Measurements from ENCODE around the gene SPG7. TPM values are rescaled to one million over a fixed set of nuclear protein-coding genes. Genes with fewer than 3 reads are reported as not detected.

SPG7 gene
- total and polyA plus RNA-seq, 4 donors: 34.5 to 102 (median 49.5) TPM

GRCh38 chr16:89576153-89577054, 68.2 kb downstream of the SPG7 start:
- no peak overlapping the region for H3K9ac ChIP-seq (ENCODE audit: low read depth in 1 of 2, low read length in 2 of 2)
- H3K27ac ChIP-seq (ENCODE audit: low read depth in 1 of 2, low read length in 2 of 2): no peak overlapping the region
- H3K9me3 ChIP-seq (ENCODE audit: control insufficient read depth in 4 of 4, low read length in 3 of 4): no peaks in the 10 kb centered on the region
- H3K27me3 ChIP-seq (ENCODE audit: control insufficient read depth in 4 of 4, insufficient read depth in 4 of 4, low read length in 3 of 4): peaks cover 0 to 3% (median 0%) of the 10 kb centered on the region in 4 donors
- no peak overlapping the region for H3K4me3 ChIP-seq (ENCODE audit: low read depth in 1 of 3, low read length in 3 of 3)
- no peaks in the 10 kb centered on the region for H3K36me3 ChIP-seq (ENCODE audit: control insufficient read depth in 4 of 4, insufficient read depth in 3 of 4, low read depth in 1 of 4, low read length in 3 of 4)
- no peak for DNase-seq (ENCODE audit: low spot score)
- WGBS: 26% methylated on average over 89 of the region's 89 CpGs
- H3K4me1 ChIP-seq (ENCODE audit: control insufficient read depth in 4 of 4, insufficient read depth in 4 of 4, low read length in 3 of 4): peaks cover 6 to 19% (median 15%) of the 10 kb centered on the region in 4 donors
- TF ChIP-seq ZBTB33 (IDR thresholded peaks at IDR 0.05) (no peak), MAX (IDR thresholded peaks at IDR 0.05) (no peak), YY1 (IDR thresholded peaks at IDR 0.05) (no peak), SP1 (IDR thresholded peaks at IDR 0.05) (no peak), RAD21 (IDR thresholded peaks at IDR 0.05) (no peak), GABPA (IDR thresholded peaks at IDR 0.05 in 1 of 2, conservative IDR thresholded peaks at IDR 0.05 in 1 of 2) (no peak), ATF3 (IDR thresholded peaks at IDR 0.05) (no peak), FOXA1 (IDR thresholded peaks at IDR 0.05) (no peak), JUND (IDR thresholded peaks at IDR 0.05) (no peak), FOXA2 (IDR thresholded peaks at IDR 0.05) (no peak), REST (IDR thresholded peaks at IDR 0.05) (no peak), NR2F2 (IDR thresholded peaks at IDR 0.05) (no peak), EGR1 (IDR thresholded peaks at IDR 0.05; ENCODE audit: low read depth in 2 of 2) (no peak), TAF1 (conservative IDR thresholded peaks at IDR 0.05) (no peak), CTCF (IDR thresholded peaks at IDR 0.05; ENCODE audit: low read depth, low read length, missing input control) (no peak), HNF4G (IDR thresholded peaks at IDR 0.05) (no peak), HNF4A (conservative IDR thresholded peaks at IDR 0.05) (no peak)
